WTC11 (cell line): ENCODE measurements around the gene ZFY. TPM values are rescaled to one million over a fixed set of nuclear protein-coding genes. Genes with fewer than 3 reads are reported as not detected.

Experiments used
- ATAC-seq: fragments of 200-7000 bp; cut with Tn5 transposase; 2 replicates; pipeline ENCODE4 v1.10.0; 2021; ENCODE audit warnings: mild to moderate bottlenecking, moderate library complexity
- CTCF ChIA-PET: fragments of 300-600 bp; sonication (Branson Sonifier 250); formaldehyde crosslinking; loops from one replicate; lab custom pipeline; 2021; ENCODE audit warnings: antibody characterized with exemption; lab: Charles Lee
- POLR2A ChIA-PET: fragments of 350-600 bp; sonication (Branson Sonifier 250); formaldehyde crosslinking; loops from one replicate; lab custom pipeline; 2021; ENCODE audit warnings: antibody characterized with exemption; lab: Charles Lee
- DNase-seq: peaks from one replicate; pipeline ENCODE4 v3.0.0; 2021; ENCODE audit warnings: low spot score
- H3K27ac Mint-ChIP-seq: 2 replicates; pipeline ENCODE4 v1.8.0; 2021; ENCODE audit warnings: mixed read lengths
- H3K27me3 Mint-ChIP-seq: 2 replicates; pipeline ENCODE4 v1.8.0; 2021; ENCODE audit warnings: low read depth, mild to moderate bottlenecking, moderate library complexity, mixed read lengths
- H3K36me3 Mint-ChIP-seq: 2 replicates; pipeline ENCODE4 v1.8.0; 2021; ENCODE audit warnings: mixed read lengths
- H3K4me1 Mint-ChIP-seq: 2 replicates; pipeline ENCODE4 v1.8.0; 2022; ENCODE audit warnings: mixed read lengths
- H3K4me3 Mint-ChIP-seq: 2 replicates; pipeline ENCODE4 v1.8.0; 2021; ENCODE audit warnings: mild to moderate bottlenecking, moderate library complexity, mixed read lengths
- H3K9me3 Mint-ChIP-seq: 2 replicates; pipeline ENCODE4 v1.8.0; 2021; ENCODE audit warnings: mixed read lengths
- AFF4 ChIP-seq: sonication (generic); formaldehyde crosslinking; IDR thresholded peaks from 2 replicates; pipeline ENCODE4 v1.8.1; 2023; ENCODE audit warnings: mild to moderate bottlenecking, missing genetic modification reagents, borderline replicate concordance
- CBFB ChIP-seq: sonication (generic); formaldehyde crosslinking; IDR thresholded peaks from 2 replicates; pipeline ENCODE4 v1.8.1; 2022; ENCODE audit warnings: mild to moderate bottlenecking, low read depth, missing genetic modification reagents
- E2F4 ChIP-seq: sonication (generic); formaldehyde crosslinking; IDR thresholded peaks from 2 replicates; pipeline ENCODE4 v1.8.1; 2022; ENCODE audit warnings: low read depth, mild to moderate bottlenecking, moderate library complexity, missing genetic modification reagents, borderline replicate concordance
- FOXP4 ChIP-seq: sonication (generic); formaldehyde crosslinking; IDR thresholded peaks from 2 replicates; pipeline ENCODE4 v1.8.0; 2022; ENCODE audit warnings: mild to moderate bottlenecking, missing genetic modification reagents
- HMGXB4 ChIP-seq: sonication (generic); formaldehyde crosslinking; IDR thresholded peaks from 2 replicates; pipeline ENCODE4 v1.8.1; 2023; ENCODE audit warnings: mild to moderate bottlenecking, moderate library complexity, missing genetic modification reagents
- IRF2 ChIP-seq: sonication (generic); formaldehyde crosslinking; IDR thresholded peaks from 2 replicates; pipeline ENCODE4 v1.8.0; 2022; ENCODE audit warnings: low read depth, missing genetic modification reagents, borderline replicate concordance
- MYBL2 ChIP-seq: sonication (generic); formaldehyde crosslinking; IDR thresholded peaks from 2 replicates; pipeline ENCODE4 v1.8.1; 2023; ENCODE audit warnings: mild to moderate bottlenecking, moderate library complexity, missing genetic modification reagents
- RELA ChIP-seq: sonication (generic); formaldehyde crosslinking; IDR thresholded peaks from 2 replicates; pipeline ENCODE4 v1.8.1; 2022; ENCODE audit warnings: missing genetic modification reagents, mild to moderate bottlenecking, borderline replicate concordance
- TP53 ChIP-seq: sonication (generic); formaldehyde crosslinking; IDR thresholded peaks from 2 replicates; pipeline ENCODE4 v1.8.1; 2023; ENCODE audit warnings: mild to moderate bottlenecking, missing genetic modification reagents
- ZMAT4 ChIP-seq: fragments of 250-450 bp; sonication (Bioruptor Pico); IDR thresholded peaks from 2 replicates; pipeline ENCODE4 v1.9.0; 2021; ENCODE audit warnings: mild to moderate bottlenecking
- ZNF281 ChIP-seq: sonication (generic); formaldehyde crosslinking; IDR thresholded peaks from 2 replicates; pipeline ENCODE4 v1.8.0; 2023; ENCODE audit warnings: mild to moderate bottlenecking, missing genetic modification reagents
- ZNF423 ChIP-seq: fragments of 250-450 bp; sonication (Bioruptor Pico); IDR thresholded peaks from 2 replicates; pipeline ENCODE4 v2.1.2; 2022; ENCODE audit warnings: mild to moderate bottlenecking, moderate library complexity
- total RNA-seq: library from RNA; stranded (reverse); gene quantifications from 3 replicates; pipeline ENCODE4 v1.2.3, GENCODE V29; 2021

Gene ZFY
- total RNA-seq, 1 experiment from 2014 or later: 6.0 TPM

- CTCF ChIA-PET: no interaction called here
- TF ChIP-seq ZNF281 (CRISPR knock-in tag): no peak
- TF ChIP-seq AFF4 (CRISPR knock-in tag): no peak
- TF ChIP-seq CBFB (CRISPR knock-in tag): no peak
- no peak for TF ChIP-seq MYBL2 (CRISPR knock-in tag)
- no peak for TF ChIP-seq IRF2 (CRISPR knock-in tag)
- no peak for TF ChIP-seq ZMAT4 (CRISPR knock-in tag)
- TF ChIP-seq HMGXB4 (CRISPR knock-in tag): no peak
- TF ChIP-seq FOXP4 (CRISPR knock-in tag): no peak
- no peak for TF ChIP-seq RELA (CRISPR knock-in tag)
- TF ChIP-seq E2F4 (CRISPR knock-in tag): no peak
- DNase-seq (no peak), ATAC-seq (no peak)
- Mint-ChIP-seq H3K4me1 (peaks cover 46% of the 10 kb centered on the region), H3K36me3 (peaks cover 21% of the 10 kb centered on the region), H3K27me3 (no peaks in the 10 kb centered on the region), H3K4me3 (no peak overlapping the region), H3K9me3 (no peaks in the 10 kb centered on the region), H3K27ac (peak overlapping the region; percentile 27; the same call in 1 of the 2 replicates)
- POLR2A ChIA-PET: no interaction called here
These were observed 19.6 kb downstream of the ZFY start for GRCh38 chrY:2954735-2955134.

- ChIA-PET CTCF (interaction anchor here (0.6 kb wide), 1 partner anchor 10 kb away, joined by 4 read pairs; no protein-coding TSS in a partner anchor), POLR2A (no interaction called here)
- no peak overlapping the region for H3K4me3 Mint-ChIP-seq
- ATAC-seq (no peak), DNase-seq (no peak)
- peaks cover 46% of the 10 kb centered on the region for H3K4me1 Mint-ChIP-seq
- no peak for TF ChIP-seq TP53
- TF ChIP-seq ZNF423 (CRISPR knock-in tag): no peak
- no peaks in the 10 kb centered on the region for H3K27me3 Mint-ChIP-seq
- H3K9me3 Mint-ChIP-seq: no peaks in the 10 kb centered on the region
- peaks cover 21% of the 10 kb centered on the region for H3K36me3 Mint-ChIP-seq
- peak overlapping the region; percentile 80 for H3K27ac Mint-ChIP-seq
These were observed 20.4 kb downstream of the ZFY start for GRCh38 chrY:2955561-2955960.
